GM13976 (cell line): ENCODE measurements around the gene IRF5.

Experiments used
- DNase-seq: peaks from one replicate; pipeline ENCODE4 v3.0.0; 2012; ENCODE audit warnings: low spot score
- in situ Hi-C: fragments of 300-500 bp; cut with MboI; formaldehyde crosslinking; loops from one replicate; pipeline ENCODE4 v1.12.0; 2022; ENCODE audit warnings: low sequenced_read_pairs, mixed read lengths, inconsistent platforms; ENCODE audit not compliant: unreplicated experiment
- TF ChIP-seq, protein P1 (sequence below): IDR thresholded peaks from 2 replicates; pipeline ENCODE4 v1.5.1; 2012; ENCODE audit warnings: borderline replicate concordance, mild to moderate bottlenecking; ENCODE audit not compliant: insufficient read depth; ENCODE audit errors: extremely low read depth, missing control alignments, control extremely low read depth

IRF5 gene

GRCh38 chr7:128899392-128899791, 38.3 kb upstream of the IRF5 start:
- in situ Hi-C loops, result no loop called here
- DNase-seq, result no peak
- TF ChIP-seq, protein P1, sequence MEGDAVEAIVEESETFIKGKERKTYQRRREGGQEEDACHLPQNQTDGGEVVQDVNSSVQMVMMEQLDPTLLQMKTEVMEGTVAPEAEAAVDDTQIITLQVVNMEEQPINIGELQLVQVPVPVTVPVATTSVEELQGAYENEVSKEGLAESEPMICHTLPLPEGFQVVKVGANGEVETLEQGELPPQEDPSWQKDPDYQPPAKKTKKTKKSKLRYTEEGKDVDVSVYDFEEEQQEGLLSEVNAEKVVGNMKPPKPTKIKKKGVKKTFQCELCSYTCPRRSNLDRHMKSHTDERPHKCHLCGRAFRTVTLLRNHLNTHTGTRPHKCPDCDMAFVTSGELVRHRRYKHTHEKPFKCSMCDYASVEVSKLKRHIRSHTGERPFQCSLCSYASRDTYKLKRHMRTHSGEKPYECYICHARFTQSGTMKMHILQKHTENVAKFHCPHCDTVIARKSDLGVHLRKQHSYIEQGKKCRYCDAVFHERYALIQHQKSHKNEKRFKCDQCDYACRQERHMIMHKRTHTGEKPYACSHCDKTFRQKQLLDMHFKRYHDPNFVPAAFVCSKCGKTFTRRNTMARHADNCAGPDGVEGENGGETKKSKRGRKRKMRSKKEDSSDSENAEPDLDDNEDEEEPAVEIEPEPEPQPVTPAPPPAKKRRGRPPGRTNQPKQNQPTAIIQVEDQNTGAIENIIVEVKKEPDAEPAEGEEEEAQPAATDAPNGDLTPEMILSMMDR, result no peak

DNA sequence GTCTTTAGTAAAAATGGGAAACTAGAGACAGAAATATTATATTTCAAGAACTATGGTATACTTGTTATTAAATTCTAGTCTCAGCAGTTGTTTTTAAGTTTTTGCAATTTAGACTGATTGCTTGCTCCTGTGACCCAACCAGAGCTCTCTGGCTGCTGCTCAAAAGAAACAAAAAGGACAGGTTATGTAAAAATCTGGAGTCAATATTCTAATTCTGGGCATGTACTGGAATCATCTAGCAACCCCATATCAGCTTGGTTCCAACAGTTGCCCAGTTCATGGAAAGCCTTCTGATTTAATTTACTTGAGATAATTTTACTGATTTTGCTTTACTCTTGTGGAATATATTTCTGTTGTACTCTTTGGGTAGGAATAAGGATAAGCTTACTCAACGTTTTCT, 37.5 kb upstream of the IRF5 start:
- no peak for DNase-seq
- in situ Hi-C loops, result loop anchor here (10.0 to 25.0 kb wide), 2 partner anchors 187 to 315 kb away; no protein-coding TSS in a partner anchor
- TF ChIP-seq, protein P1, result no peak

DNA sequence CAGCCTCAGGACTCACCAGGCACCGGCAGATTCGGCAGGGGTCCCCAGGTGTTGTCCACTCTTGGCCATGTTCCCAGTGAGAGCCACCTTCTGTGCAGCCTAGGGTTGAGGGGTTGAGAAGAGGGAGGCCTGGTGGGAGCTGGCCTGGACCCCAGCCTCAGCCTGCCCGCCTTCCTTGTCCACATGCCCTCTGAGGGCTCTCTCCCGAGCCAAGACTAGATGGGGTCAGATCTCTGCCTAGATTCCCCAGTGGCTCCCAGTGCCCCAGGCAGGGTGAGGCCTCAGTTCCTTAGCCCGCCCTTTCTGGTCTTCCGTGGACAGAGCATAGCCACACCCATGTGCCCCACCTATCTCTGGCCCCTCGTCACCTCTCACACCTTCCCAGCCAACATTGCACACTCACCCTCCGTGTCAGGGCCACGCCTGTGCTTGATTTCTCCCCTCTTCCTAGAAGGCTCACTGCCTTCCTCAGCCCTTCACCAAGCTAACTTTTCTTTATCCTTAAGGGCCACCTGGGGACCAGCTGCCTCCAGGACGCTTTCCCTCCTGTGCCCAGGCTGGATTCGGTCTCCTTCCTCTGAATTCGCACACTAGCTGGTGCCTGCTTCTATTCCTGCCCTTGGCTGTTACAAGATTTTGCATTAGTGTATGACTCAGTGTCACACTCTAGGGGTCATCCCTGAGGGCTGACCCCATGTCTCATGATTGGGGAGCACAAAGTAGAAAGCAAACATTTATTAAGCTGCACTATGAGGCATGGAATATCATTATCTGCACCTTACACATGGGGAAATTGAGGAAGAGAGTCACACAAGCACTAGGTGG, 34.8 kb upstream of the IRF5 start:
- no peak for DNase-seq
- TF ChIP-seq, protein P1, result no peak
- in situ Hi-C loops, result loop anchor here (10.0 to 25.0 kb wide), 2 partner anchors 184 to 312 kb away; no protein-coding TSS in a partner anchor

DNA sequence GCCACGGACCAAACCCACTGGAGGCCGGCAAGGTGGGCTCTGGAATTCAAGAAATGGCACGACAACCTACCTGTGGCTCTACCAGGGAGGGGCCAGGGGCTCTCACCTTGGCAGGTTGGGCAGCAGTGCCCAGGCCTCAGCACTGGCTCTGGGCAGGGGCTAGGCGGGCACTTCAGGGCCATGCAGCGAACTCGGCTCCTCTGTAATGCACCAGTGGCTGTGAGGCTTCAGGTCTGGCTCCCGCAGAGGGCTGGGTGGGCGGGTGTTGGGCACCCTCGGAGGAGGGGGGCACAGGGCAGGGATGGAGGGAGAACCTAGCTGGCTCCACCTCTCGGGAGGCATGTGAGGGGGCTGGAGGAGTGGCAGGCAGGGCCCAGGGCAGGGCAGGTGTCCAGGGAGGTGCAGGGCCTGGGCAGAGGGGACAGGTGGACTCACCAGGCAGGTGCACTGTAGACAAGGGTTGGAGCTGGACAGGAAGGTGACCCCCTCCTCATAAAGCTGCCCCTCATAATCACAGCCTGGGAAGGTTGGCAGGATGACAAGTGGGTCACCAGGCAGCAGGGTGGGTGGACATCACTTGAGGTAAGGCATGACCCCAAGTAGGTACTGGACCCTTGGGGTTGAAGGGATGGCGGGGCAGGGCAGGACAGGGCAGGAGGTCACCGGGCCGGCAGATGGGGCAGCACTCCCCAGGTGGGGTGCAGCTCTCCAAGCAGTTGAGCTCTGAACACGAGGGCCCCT, 33.9 kb upstream of the IRF5 start:
- TF ChIP-seq, protein P1, result no peak
- DNase-seq, result no peak
- in situ Hi-C loops, result loop anchor here (10.0 to 25.0 kb wide), 2 partner anchors 184 to 311 kb away; no protein-coding TSS in a partner anchor

- TF ChIP-seq, protein P1, result peak; percentile 37
- peak; percentile 91 for DNase-seq
- in situ Hi-C loops, result loop anchor here (10.0 to 25.0 kb wide), 2 partner anchors 183 to 310 kb away; no protein-coding TSS in a partner anchor
Observed at GRCh38 chr7:128904381-128905197, 33.1 kb upstream of the IRF5 start.

- in situ Hi-C loops, result loop anchor here (10.0 to 25.0 kb wide), 2 partner anchors 181 to 309 kb away; no protein-coding TSS in a partner anchor
- TF ChIP-seq, protein P1, result no peak
- no peak for DNase-seq
Observed at GRCh38 chr7:128906001-128906765, 31.5 kb upstream of the IRF5 start.
